Activated CD8-positive, alpha-beta memory T cell treated with anti-CD3 and anti-CD28 coated beads for 36 hours (primary cell): ENCODE data around the gene PAQR6. TPM values are rescaled to one million over a fixed set of nuclear protein-coding genes. Genes with fewer than 3 reads are reported as not detected.

Experiments used
- total RNA-seq, 2 experiments: library from RNA; stranded (reverse); gene quantifications; one replicate each; pipeline ENCODE4 v1.2.3, GENCODE V29; 2021

PAQR6 gene
- total RNA-seq, 2 experiments from 2014 or later: 2.3 to 2.5 TPM

Other genes with a start within 250 kb of the PAQR6 start
- gene SSR2, start 227.1 kb downstream of the PAQR6 start, total RNA-seq: 100 to 1,000 TPM; 170 to 177 TPM
- gene UBQLN4, start 194.3 kb downstream of the PAQR6 start, total RNA-seq: 10 to 100 TPM; 53.8 to 55.4 TPM
- 10 to 100 TPM; 63.5 to 65.9 TPM for gene LAMTOR2, start 193.3 kb downstream of the PAQR6 start, total RNA-seq
- gene RAB25, start 186.9 kb downstream of the PAQR6 start, total RNA-seq: under 1 TPM in 1 of 2 experiments, not detected in 1; 0.46 TPM
- gene MEX3A, start 165.6 kb downstream of the PAQR6 start, total RNA-seq: under 1 TPM; 0.65 to 0.67 TPM
- 10 to 100 TPM; 95.3 to 95.9 TPM for gene LMNA, start 133.3 kb downstream of the PAQR6 start, total RNA-seq
- 10 to 100 TPM; 18.4 to 18.8 TPM for gene SEMA4A, start 94.5 kb downstream of the PAQR6 start, total RNA-seq
- 10 to 100 TPM; 26.7 to 31.0 TPM for gene SLC25A44, start 54.0 kb downstream of the PAQR6 start, total RNA-seq
- 10 to 100 TPM; 79.7 to 82.9 TPM for gene PMF1, start 35.0 kb downstream of the PAQR6 start, total RNA-seq
- gene BGLAP, start 5.9 kb downstream of the PAQR6 start, total RNA-seq: 1 to 10 TPM; 1.8 to 2.2 TPM
- gene SMG5, start 34.8 kb upstream of the PAQR6 start, total RNA-seq: 100 to 1,000 TPM; 109 to 112 TPM
- gene TMEM79, start 36.3 kb upstream of the PAQR6 start, total RNA-seq: 10 to 100 TPM; 10.1 to 10.2 TPM
- 10 to 100 TPM; 20.3 to 20.6 TPM for gene GLMP, start 47.6 kb upstream of the PAQR6 start, total RNA-seq
- gene VHLL, start 51.3 kb upstream of the PAQR6 start, total RNA-seq: not detected
- gene CCT3, start 90.2 kb upstream of the PAQR6 start, total RNA-seq: 100 to 1,000 TPM; 500 to 528 TPM
- under 1 TPM in 1 of 2 experiments, not detected in 1; 0.36 TPM for gene TSACC, start 90.5 kb upstream of the PAQR6 start, total RNA-seq
- gene RHBG, start 121.2 kb upstream of the PAQR6 start, total RNA-seq: not detected